ENCODE results near the gene CBLC.
A peak's percentile ranks its signal among the peaks of the same experiment; 100 is the strongest.

CBLC gene

GRCh38 chr19:44753626-44753931 is 24.1 kb upstream of the CBLC start:
- no peaks in the 10 kb centered on the region for H3K27me3 ChIP-seq (ENCODE audit: low read depth, low read length)
- TF ChIP-seq, protein P1, sequence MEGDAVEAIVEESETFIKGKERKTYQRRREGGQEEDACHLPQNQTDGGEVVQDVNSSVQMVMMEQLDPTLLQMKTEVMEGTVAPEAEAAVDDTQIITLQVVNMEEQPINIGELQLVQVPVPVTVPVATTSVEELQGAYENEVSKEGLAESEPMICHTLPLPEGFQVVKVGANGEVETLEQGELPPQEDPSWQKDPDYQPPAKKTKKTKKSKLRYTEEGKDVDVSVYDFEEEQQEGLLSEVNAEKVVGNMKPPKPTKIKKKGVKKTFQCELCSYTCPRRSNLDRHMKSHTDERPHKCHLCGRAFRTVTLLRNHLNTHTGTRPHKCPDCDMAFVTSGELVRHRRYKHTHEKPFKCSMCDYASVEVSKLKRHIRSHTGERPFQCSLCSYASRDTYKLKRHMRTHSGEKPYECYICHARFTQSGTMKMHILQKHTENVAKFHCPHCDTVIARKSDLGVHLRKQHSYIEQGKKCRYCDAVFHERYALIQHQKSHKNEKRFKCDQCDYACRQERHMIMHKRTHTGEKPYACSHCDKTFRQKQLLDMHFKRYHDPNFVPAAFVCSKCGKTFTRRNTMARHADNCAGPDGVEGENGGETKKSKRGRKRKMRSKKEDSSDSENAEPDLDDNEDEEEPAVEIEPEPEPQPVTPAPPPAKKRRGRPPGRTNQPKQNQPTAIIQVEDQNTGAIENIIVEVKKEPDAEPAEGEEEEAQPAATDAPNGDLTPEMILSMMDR (IDR thresholded peaks at IDR 0.05; ENCODE audit: low read depth, low read length): no peak
- TF ChIP-seq EZH2phosphoT487 (IDR thresholded peaks at IDR 0.05; ENCODE audit: low read depth): no peak
- peaks cover 69% of the 10 kb centered on the region for H3K79me2 ChIP-seq (ENCODE audit: low read length)
- H3K4me3 ChIP-seq (ENCODE audit: low read length): peak overlapping the region; percentile 91
- H3K27ac ChIP-seq (ENCODE audit: low read length): peak overlapping the region; percentile 97
- no peak overlapping the region for H2AFZ ChIP-seq (ENCODE audit: low read depth, low read length)
- peak overlapping the region; percentile 100 for H3K4me2 ChIP-seq (ENCODE audit: low read length)
- H3K9me3 ChIP-seq (ENCODE audit: insufficient read depth, low read length): no peaks in the 10 kb centered on the region
- peaks cover 9% of the 10 kb centered on the region; the same call in 1 of the 2 replicates for H4K20me1 ChIP-seq (ENCODE audit: insufficient read depth, low read length)
- H3K4me1 ChIP-seq (ENCODE audit: low read length): peaks cover 60% of the 10 kb centered on the region
- H3K36me3 ChIP-seq (replicated peaks; ENCODE audit: low read depth, low read length): peaks cover 73% of the 10 kb centered on the region
- H3K9ac ChIP-seq (ENCODE audit: low read length): peak overlapping the region; percentile 100

- Histone ChIP-seq H3K79me2 (ENCODE audit: low read length) (peaks cover 63% of the 10 kb centered on the region), H2AFZ (ENCODE audit: low read depth, low read length) (no peak overlapping the region), H3K27ac (ENCODE audit: low read length) (peak overlapping the region; percentile 97), H3K4me2 (ENCODE audit: low read length) (peak overlapping the region; percentile 100), H4K20me1 (ENCODE audit: insufficient read depth, low read length) (peaks cover 9% of the 10 kb centered on the region; the same call in 1 of the 2 replicates), H3K9me3 (ENCODE audit: insufficient read depth, low read length) (no peaks in the 10 kb centered on the region), H3K4me3 (ENCODE audit: low read length) (peak overlapping the region; percentile 91), H3K9ac (ENCODE audit: low read length) (peak overlapping the region; percentile 100), H3K27me3 (ENCODE audit: low read depth, low read length) (no peaks in the 10 kb centered on the region), H3K36me3 (replicated peaks; ENCODE audit: low read depth, low read length) (peaks cover 78% of the 10 kb centered on the region), H3K4me1 (ENCODE audit: low read length) (peaks cover 60% of the 10 kb centered on the region)
- no peak for TF ChIP-seq EZH2phosphoT487 (IDR thresholded peaks at IDR 0.05; ENCODE audit: low read depth)
- TF ChIP-seq, protein P1 (IDR thresholded peaks at IDR 0.05; ENCODE audit: low read depth, low read length): no peak
Observed at GRCh38 chr19:44753932-44754749, 23.5 kb upstream of the CBLC start.

GRCh38 chr19:44754750-44755080 is 23.0 kb upstream of the CBLC start:
- Histone ChIP-seq H3K4me2 (ENCODE audit: low read length) (peak overlapping the region; percentile 100), H3K4me3 (ENCODE audit: low read length) (peak overlapping the region; percentile 91), H3K9me3 (ENCODE audit: insufficient read depth, low read length) (no peaks in the 10 kb centered on the region), H3K27ac (ENCODE audit: low read length) (peak overlapping the region; percentile 97), H3K79me2 (ENCODE audit: low read length) (peaks cover 58% of the 10 kb centered on the region), H3K36me3 (replicated peaks; ENCODE audit: low read depth, low read length) (peaks cover 79% of the 10 kb centered on the region), H3K4me1 (ENCODE audit: low read length) (peaks cover 57% of the 10 kb centered on the region), H3K9ac (ENCODE audit: low read length) (peak overlapping the region; percentile 100), H3K27me3 (ENCODE audit: low read depth, low read length) (no peaks in the 10 kb centered on the region), H2AFZ (ENCODE audit: low read depth, low read length) (no peak overlapping the region), H4K20me1 (ENCODE audit: insufficient read depth, low read length) (peaks cover 13% of the 10 kb centered on the region)
- TF ChIP-seq EZH2phosphoT487 (IDR thresholded peaks at IDR 0.05; ENCODE audit: low read depth): no peak
- TF ChIP-seq, protein P1 (IDR thresholded peaks at IDR 0.05; ENCODE audit: low read depth, low read length): no peak

GRCh38 chr19:44755219-44755618 is 22.5 kb upstream of the CBLC start:
- Histone ChIP-seq H3K27ac (ENCODE audit: low read length) (peak overlapping the region; percentile 97), H3K4me1 (ENCODE audit: low read length) (peaks cover 51% of the 10 kb centered on the region), H3K9me3 (ENCODE audit: insufficient read depth, low read length) (no peaks in the 10 kb centered on the region), H3K4me2 (ENCODE audit: low read length) (peak overlapping the region; percentile 100), H4K20me1 (ENCODE audit: insufficient read depth, low read length) (peaks cover 17% of the 10 kb centered on the region), H2AFZ (ENCODE audit: low read depth, low read length) (no peak overlapping the region), H3K27me3 (ENCODE audit: low read depth, low read length) (no peaks in the 10 kb centered on the region), H3K79me2 (ENCODE audit: low read length) (peaks cover 53% of the 10 kb centered on the region), H3K36me3 (replicated peaks; ENCODE audit: low read depth, low read length) (peaks cover 79% of the 10 kb centered on the region), H3K9ac (ENCODE audit: low read length) (peak overlapping the region; percentile 100), H3K4me3 (ENCODE audit: low read length) (peak overlapping the region; percentile 91)
- TF ChIP-seq, protein P1 (IDR thresholded peaks at IDR 0.05; ENCODE audit: low read depth, low read length): no peak
- no peak for TF ChIP-seq EZH2phosphoT487 (IDR thresholded peaks at IDR 0.05; ENCODE audit: low read depth)

All from OCI-LY3 (cell line).